ENCODE results near the gene TUNAR. TPM values are rescaled to one million over a fixed set of nuclear protein-coding genes. Genes with fewer than 3 reads are reported as not detected.
A peak's percentile ranks its signal among the peaks of the same experiment; 100 is the strongest.

TUNAR gene
- total and polyA plus RNA-seq, 2 of the 4 experiments (the other 2 are of a cell fraction), result not detected

DNA sequence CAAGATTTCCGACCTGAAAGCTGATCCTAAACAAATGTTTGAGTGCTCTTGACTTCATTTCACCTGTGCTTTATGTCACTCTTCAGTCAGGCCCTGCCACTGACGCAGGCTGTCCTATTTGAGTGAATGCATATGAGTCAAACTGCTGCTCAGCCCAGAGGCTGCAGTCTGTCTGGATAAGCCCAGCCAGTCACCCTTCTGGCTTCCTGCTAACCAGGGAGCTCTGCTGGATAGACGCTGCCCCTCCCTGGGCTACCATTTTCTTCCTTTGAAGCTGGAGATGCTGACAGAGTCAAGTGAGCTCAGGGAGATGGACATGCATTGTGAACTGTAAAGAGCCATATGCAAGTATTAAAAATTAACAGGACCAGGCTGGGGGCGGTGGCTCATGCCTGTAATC, 5.1 kb upstream of the TUNAR start:
- in situ Hi-C loops (cut with MboI; ENCODE audit: low sequenced_read_pairs), result no loop called here
- no peak for ATAC-seq (ENCODE audit: low read depth)
- H2BK5ac ChIP-seq (ENCODE audit: low read depth, low read length, poor library complexity, severe bottlenecking), result no peak overlapping the region
- no peak overlapping the region for H2BK120ac ChIP-seq (ENCODE audit: low read depth, low read length)
- H3K36me3 ChIP-seq (ENCODE audit: control insufficient read depth, insufficient read depth, low read length), result no peaks in the 10 kb centered on the region
- no peaks in the 10 kb centered on the region for H3K79me1 ChIP-seq (ENCODE audit: low read depth in 1 of 2, low read length in 2 of 2)
- no peak overlapping the region for H2BK15ac ChIP-seq (ENCODE audit: low read depth, low read length)
- H3K56ac ChIP-seq (ENCODE audit: extremely low read depth, insufficient read depth, low read length), result no peak overlapping the region
- POLR2A ChIA-PET (ENCODE audit: unreplicated experiment), result no interaction called here
- no peak overlapping the region for H4K5ac ChIP-seq (ENCODE audit: low read depth, low read length)
- no peak overlapping the region for H3K14ac ChIP-seq (replicated peaks; ENCODE audit: low read depth, low read length)
- intact Hi-C loops (cut with micrococcal nuclease), result no loop called here
- H4K20me1 ChIP-seq (ENCODE audit: insufficient read depth, low read length), result no peaks in the 10 kb centered on the region
- no peak overlapping the region for H4K8ac ChIP-seq (ENCODE audit: low read depth in 2 of 2, low read length in 2 of 2)
- H3K23ac ChIP-seq (ENCODE audit: low read depth, low read length), result no peak overlapping the region
- peaks cover 6% of the 10 kb centered on the region for H3K27me3 ChIP-seq (ENCODE audit: control insufficient read depth, insufficient read depth, low read length)
- dilution Hi-C loops (cut with HindIII; ENCODE audit: low sequenced_read_pairs, unreplicated experiment), result no loop called here
- no TSS peak for BruUV-seq (replicated peaks)
- H4K91ac ChIP-seq (ENCODE audit: insufficient read depth, low read depth, low read length), result no peak overlapping the region
- H2AFZ ChIP-seq (replicated peaks; ENCODE audit: low read length, poor library complexity), result peak overlapping the region; percentile 33
- H3K27ac ChIP-seq (ENCODE audit: insufficient read depth, low read length), result no peak overlapping the region
- no peaks in the 10 kb centered on the region for H3K4me1 ChIP-seq (ENCODE audit: control insufficient read depth, insufficient read depth, low read length)
- TF ChIP-seq, protein P1, sequence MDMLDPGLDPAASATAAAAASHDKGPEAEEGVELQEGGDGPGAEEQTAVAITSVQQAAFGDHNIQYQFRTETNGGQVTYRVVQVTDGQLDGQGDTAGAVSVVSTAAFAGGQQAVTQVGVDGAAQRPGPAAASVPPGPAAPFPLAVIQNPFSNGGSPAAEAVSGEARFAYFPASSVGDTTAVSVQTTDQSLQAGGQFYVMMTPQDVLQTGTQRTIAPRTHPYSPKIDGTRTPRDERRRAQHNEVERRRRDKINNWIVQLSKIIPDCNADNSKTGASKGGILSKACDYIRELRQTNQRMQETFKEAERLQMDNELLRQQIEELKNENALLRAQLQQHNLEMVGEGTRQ (IDR thresholded peaks at IDR 0.05; ENCODE audit: low read depth, low read length), result no peak
- no peak for TF ChIP-seq FOS (IDR thresholded peaks at IDR 0.05; ENCODE audit: low read depth, low read length)
- TF ChIP-seq CEBPB (IDR thresholded peaks at IDR 0.05; ENCODE audit: low read depth, low read length), result no peak
- no peak for TF ChIP-seq POLR2A (IDR thresholded peaks at IDR 0.05; ENCODE audit: low read depth, low read length)
- TF ChIP-seq RCOR1 (IDR thresholded peaks at IDR 0.05; ENCODE audit: insufficient replicate concordance, low read length), result no peak
- no peak for TF ChIP-seq BHLHE40 (IDR thresholded peaks at IDR 0.05; ENCODE audit: low read depth, low read length)
- TF ChIP-seq, protein P2, sequence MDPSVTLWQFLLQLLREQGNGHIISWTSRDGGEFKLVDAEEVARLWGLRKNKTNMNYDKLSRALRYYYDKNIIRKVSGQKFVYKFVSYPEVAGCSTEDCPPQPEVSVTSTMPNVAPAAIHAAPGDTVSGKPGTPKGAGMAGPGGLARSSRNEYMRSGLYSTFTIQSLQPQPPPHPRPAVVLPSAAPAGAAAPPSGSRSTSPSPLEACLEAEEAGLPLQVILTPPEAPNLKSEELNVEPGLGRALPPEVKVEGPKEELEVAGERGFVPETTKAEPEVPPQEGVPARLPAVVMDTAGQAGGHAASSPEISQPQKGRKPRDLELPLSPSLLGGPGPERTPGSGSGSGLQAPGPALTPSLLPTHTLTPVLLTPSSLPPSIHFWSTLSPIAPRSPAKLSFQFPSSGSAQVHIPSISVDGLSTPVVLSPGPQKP (IDR thresholded peaks at IDR 0.05; ENCODE audit: borderline replicate concordance, low read depth, low read length), result no peak
- no peak for TF ChIP-seq MAZ (IDR thresholded peaks at IDR 0.05; ENCODE audit: borderline replicate concordance, low read depth, low read length)
- TF ChIP-seq CHD1 (IDR thresholded peaks at IDR 0.05; ENCODE audit: low read depth, low read length), result no peak
- TF ChIP-seq, protein P3, sequence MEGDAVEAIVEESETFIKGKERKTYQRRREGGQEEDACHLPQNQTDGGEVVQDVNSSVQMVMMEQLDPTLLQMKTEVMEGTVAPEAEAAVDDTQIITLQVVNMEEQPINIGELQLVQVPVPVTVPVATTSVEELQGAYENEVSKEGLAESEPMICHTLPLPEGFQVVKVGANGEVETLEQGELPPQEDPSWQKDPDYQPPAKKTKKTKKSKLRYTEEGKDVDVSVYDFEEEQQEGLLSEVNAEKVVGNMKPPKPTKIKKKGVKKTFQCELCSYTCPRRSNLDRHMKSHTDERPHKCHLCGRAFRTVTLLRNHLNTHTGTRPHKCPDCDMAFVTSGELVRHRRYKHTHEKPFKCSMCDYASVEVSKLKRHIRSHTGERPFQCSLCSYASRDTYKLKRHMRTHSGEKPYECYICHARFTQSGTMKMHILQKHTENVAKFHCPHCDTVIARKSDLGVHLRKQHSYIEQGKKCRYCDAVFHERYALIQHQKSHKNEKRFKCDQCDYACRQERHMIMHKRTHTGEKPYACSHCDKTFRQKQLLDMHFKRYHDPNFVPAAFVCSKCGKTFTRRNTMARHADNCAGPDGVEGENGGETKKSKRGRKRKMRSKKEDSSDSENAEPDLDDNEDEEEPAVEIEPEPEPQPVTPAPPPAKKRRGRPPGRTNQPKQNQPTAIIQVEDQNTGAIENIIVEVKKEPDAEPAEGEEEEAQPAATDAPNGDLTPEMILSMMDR (conservative IDR thresholded peaks at IDR 0.05; ENCODE audit: low read depth, low read length), result no peak
- no peak overlapping the region for H2BK20ac ChIP-seq (ENCODE audit: low read depth, low read length)
- H3K4me2 ChIP-seq (ENCODE audit: low read depth, low read length), result no peak overlapping the region
- no peak overlapping the region for H2AK9ac ChIP-seq (replicated peaks; ENCODE audit: low read depth, low read length, poor library complexity)
- no peak overlapping the region for H3K9ac ChIP-seq (ENCODE audit: low read depth, low read length)
- DNase-seq, result no peak
- no peaks in the 10 kb centered on the region for H3K9me3 ChIP-seq (ENCODE audit: control insufficient read depth, insufficient read depth, low read length)
- H3K18ac ChIP-seq (ENCODE audit: low read depth, low read length), result no peak overlapping the region
- H3K4ac ChIP-seq (ENCODE audit: low read depth, low read length), result no peak overlapping the region
- no peak overlapping the region for H2AK5ac ChIP-seq (ENCODE audit: low read depth, low read length)
- 0% methylated on average over 1 of the region's 4 CpGs; no CpG with 5 or more reads in 1 of the 2 experiments for WGBS, 2 experiments (ENCODE audit: extremely low coverage in 2 of 2, insufficient read length in 1 of 2)
- no peaks in the 10 kb centered on the region for H3K9me1 ChIP-seq (ENCODE audit: insufficient read depth, low read length)
- no peak overlapping the region for H3K4me3 ChIP-seq (ENCODE audit: insufficient read depth, low read depth, low read length)
- CTCF ChIA-PET, result no interaction called here
